ENCODE results near the gene KSR2.

Gene KSR2

DNA sequence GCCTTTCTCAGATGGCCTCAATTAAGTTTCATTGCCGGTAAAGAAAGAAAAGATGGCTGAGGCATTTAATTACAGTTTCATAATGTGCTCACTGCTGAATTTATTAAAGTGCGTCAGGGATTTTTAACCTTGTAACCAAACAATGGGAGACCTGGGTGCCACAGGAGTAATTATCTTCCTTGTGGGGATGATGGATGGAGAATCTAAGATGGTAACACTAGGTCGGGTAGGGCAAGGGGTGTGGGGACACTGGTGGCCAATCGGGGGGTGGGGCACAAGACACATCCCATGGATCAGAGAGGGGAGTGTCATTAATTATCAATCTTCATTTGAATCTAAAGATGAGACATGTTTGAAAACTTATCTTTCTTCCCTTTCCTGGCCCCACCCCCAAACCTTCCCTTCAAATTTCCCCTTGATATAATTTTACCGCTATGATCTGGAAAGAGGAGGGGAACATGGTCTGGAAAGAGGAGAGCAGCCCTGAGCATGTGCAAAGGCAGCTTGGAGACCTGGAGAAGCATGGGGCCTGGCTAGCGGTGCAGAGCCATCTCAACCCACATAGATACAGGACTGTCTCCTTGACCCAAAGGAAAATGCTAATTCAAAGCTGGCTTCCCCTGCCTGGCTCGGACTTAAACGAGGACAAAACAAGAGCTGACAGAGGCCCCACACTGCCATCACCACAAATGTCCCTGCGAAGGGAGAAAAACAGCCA is 376.0 kb downstream of the KSR2 start:
- H3K36me3 ChIP-seq (ENCODE audit: insufficient read depth, low read length): no peaks in the 10 kb centered on the region
- H2AFZ ChIP-seq (ENCODE audit: low read length): no peak overlapping the region
- H3K4me1 ChIP-seq (ENCODE audit: insufficient read depth, low read length, severe bottlenecking): no peaks in the 10 kb centered on the region
- TF ChIP-seq CTCF (IDR thresholded peaks at IDR 0.05; ENCODE audit: low read length): no peak
- TF ChIP-seq EZH2 (IDR thresholded peaks at IDR 0.05; ENCODE audit: borderline replicate concordance, low read length): no peak
- H3K9ac ChIP-seq (ENCODE audit: low read length): no peak overlapping the region
- H3K4me2 ChIP-seq (ENCODE audit: low read length): no peak overlapping the region
- H3F3A ChIP-seq (ENCODE audit: insufficient read depth, low read length): no peaks in the 10 kb centered on the region
- no peaks in the 10 kb centered on the region for H4K20me1 ChIP-seq (ENCODE audit: insufficient read depth, low read length)
- no peaks in the 10 kb centered on the region for H3K9me3 ChIP-seq (ENCODE audit: low read length)
- H3K79me2 ChIP-seq (ENCODE audit: insufficient read depth, low read length): no peaks in the 10 kb centered on the region
- no peak overlapping the region for H3K4me3 ChIP-seq (ENCODE audit: low read depth, low read length, poor library complexity, severe bottlenecking)
- H3K27me3 ChIP-seq (ENCODE audit: insufficient read depth, low read length): no peaks in the 10 kb centered on the region
- no peaks in the 10 kb centered on the region for H3K9me2 ChIP-seq (ENCODE audit: low read depth, low read length)
- no peak overlapping the region for H3K27ac ChIP-seq (ENCODE audit: low read depth, low read length, poor library complexity, severe bottlenecking)

DNA sequence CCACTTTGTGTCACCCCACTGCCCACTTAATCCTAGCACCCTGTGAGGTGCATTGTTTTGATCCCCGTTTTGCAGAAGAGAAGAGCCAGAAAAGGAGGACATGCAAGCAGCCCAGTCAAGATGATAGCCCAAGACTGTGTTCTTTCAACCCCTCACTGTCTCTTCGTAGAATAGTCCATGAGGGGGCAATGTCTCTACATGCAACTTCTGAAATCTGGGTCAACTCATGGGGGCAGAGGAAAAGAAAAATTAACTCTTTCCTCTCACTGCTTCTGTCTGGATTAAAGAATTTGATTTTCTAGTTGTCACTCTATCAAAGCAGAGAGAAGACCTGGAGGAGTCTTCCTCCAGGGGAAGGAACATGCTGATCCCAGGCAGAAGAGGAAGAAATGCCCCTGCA is 377.8 kb downstream of the KSR2 start:
- no peak overlapping the region for H3K27ac ChIP-seq (ENCODE audit: low read depth, low read length, poor library complexity, severe bottlenecking)
- H3K4me3 ChIP-seq (ENCODE audit: low read depth, low read length, poor library complexity, severe bottlenecking): no peak overlapping the region
- H3K4me1 ChIP-seq (ENCODE audit: insufficient read depth, low read length, severe bottlenecking): no peaks in the 10 kb centered on the region
- no peak overlapping the region for H3K9ac ChIP-seq (ENCODE audit: low read length)
- H2AFZ ChIP-seq (ENCODE audit: low read length): no peak overlapping the region
- no peaks in the 10 kb centered on the region for H3K36me3 ChIP-seq (ENCODE audit: insufficient read depth, low read length)
- H3K79me2 ChIP-seq (ENCODE audit: insufficient read depth, low read length): no peaks in the 10 kb centered on the region
- no peaks in the 10 kb centered on the region for H3K9me2 ChIP-seq (ENCODE audit: low read depth, low read length)
- H3K9me3 ChIP-seq (ENCODE audit: low read length): no peaks in the 10 kb centered on the region
- TF ChIP-seq CTCF (IDR thresholded peaks at IDR 0.05; ENCODE audit: low read length): no peak
- no peak for TF ChIP-seq EZH2 (IDR thresholded peaks at IDR 0.05; ENCODE audit: borderline replicate concordance, low read length)
- H4K20me1 ChIP-seq (ENCODE audit: insufficient read depth, low read length): no peaks in the 10 kb centered on the region
- H3K4me2 ChIP-seq (ENCODE audit: low read length): no peak overlapping the region
- no peaks in the 10 kb centered on the region for H3F3A ChIP-seq (ENCODE audit: insufficient read depth, low read length)
- no peaks in the 10 kb centered on the region for H3K27me3 ChIP-seq (ENCODE audit: insufficient read depth, low read length)

DNA sequence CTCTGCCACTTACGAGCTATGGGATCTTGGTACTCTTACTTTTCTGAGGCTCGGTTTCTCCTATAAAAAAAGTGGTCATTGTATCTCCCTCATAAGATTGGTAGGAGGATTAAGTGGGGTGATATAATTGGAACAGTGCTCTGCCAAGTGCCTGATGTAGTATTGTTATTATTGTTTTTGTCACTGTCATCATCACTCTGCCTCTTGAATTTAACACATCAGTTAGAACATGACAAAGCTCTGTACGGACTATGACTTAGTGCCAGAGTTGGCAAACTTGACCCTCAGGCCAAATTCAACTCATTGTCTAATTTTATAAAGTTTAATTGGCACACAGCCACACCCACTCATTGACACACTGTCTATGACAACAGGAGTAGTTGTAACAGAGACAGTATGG is 378.4 kb downstream of the KSR2 start:
- H3K9me3 ChIP-seq (ENCODE audit: low read length): no peaks in the 10 kb centered on the region
- TF ChIP-seq CTCF (IDR thresholded peaks at IDR 0.05; ENCODE audit: low read length): no peak
- no peak for TF ChIP-seq EZH2 (IDR thresholded peaks at IDR 0.05; ENCODE audit: borderline replicate concordance, low read length)
- H3K27me3 ChIP-seq (ENCODE audit: insufficient read depth, low read length): no peaks in the 10 kb centered on the region
- H3F3A ChIP-seq (ENCODE audit: insufficient read depth, low read length): no peaks in the 10 kb centered on the region
- no peak overlapping the region for H3K4me2 ChIP-seq (ENCODE audit: low read length)
- H3K4me1 ChIP-seq (ENCODE audit: insufficient read depth, low read length, severe bottlenecking): no peaks in the 10 kb centered on the region
- no peak overlapping the region for H3K27ac ChIP-seq (ENCODE audit: low read depth, low read length, poor library complexity, severe bottlenecking)
- no peak overlapping the region for H3K4me3 ChIP-seq (ENCODE audit: low read depth, low read length, poor library complexity, severe bottlenecking)
- no peak overlapping the region for H3K9ac ChIP-seq (ENCODE audit: low read length)
- H3K9me2 ChIP-seq (ENCODE audit: low read depth, low read length): no peaks in the 10 kb centered on the region
- H3K79me2 ChIP-seq (ENCODE audit: insufficient read depth, low read length): no peaks in the 10 kb centered on the region
- no peaks in the 10 kb centered on the region for H3K36me3 ChIP-seq (ENCODE audit: insufficient read depth, low read length)
- no peaks in the 10 kb centered on the region for H4K20me1 ChIP-seq (ENCODE audit: insufficient read depth, low read length)
- H2AFZ ChIP-seq (ENCODE audit: low read length): no peak overlapping the region
